HEK293 (cell line): ENCODE data around the gene AEN.

ENCODE experiments used
- CTCF ChIA-PET: fragments of 350-600 bp; formaldehyde crosslinking; extraction: SDS; loops from one replicate; lab custom pipeline; 2021; ENCODE audit warnings: antibody characterized with exemption; lab: Yijun Ruan, JAX
- POLR2A ChIA-PET: fragments of 300-600 bp; formaldehyde crosslinking; extraction: SDS; loops from one replicate; lab custom pipeline; 2020; ENCODE audit warnings: antibody characterized with exemption, inconsistent platforms; lab: Yijun Ruan, JAX
- H3K27ac ChIP-seq: fragments of 200-500 bp; sonication (Bioruptor generic); 2 replicates; pipeline ENCODE4 v1.5.1; 2014; ENCODE audit warnings: low read depth, low read length, control low read depth, inconsistent platforms; ENCODE audit errors: extremely low read depth
- H3K36me3 ChIP-seq, 2 experiments: fragments of 200-500 bp in 1 of 2; sonication (Bioruptor generic) in 1 of 2; 1 replicate in 1 of 2; 2 replicates in 1 of 2; pipeline ENCODE4 v1.5.1; 2014 to 2017; ENCODE audit warnings: inconsistent platforms in 2 of 2, low read length in 2 of 2; ENCODE audit not compliant: control insufficient read depth in 2 of 2, insufficient read depth in 1 of 2
- H3K4me1 ChIP-seq: fragments of 200-500 bp; sonication (Bioruptor generic); 2 replicates; pipeline ENCODE4 v1.5.1; 2014; ENCODE audit warnings: mild to moderate bottlenecking, low read length, inconsistent platforms; ENCODE audit not compliant: control insufficient read depth, insufficient read depth
- H3K4me3 ChIP-seq: 2 replicates; pipeline ENCODE4 v1.5.1; 2011; ENCODE audit warnings: low read depth, mild to moderate bottlenecking, control low read depth, low read length, moderate library complexity
- H3K9me3 ChIP-seq: fragments of 200-500 bp; sonication (Bioruptor generic); 2 replicates; pipeline ENCODE4 v1.5.1; 2014; ENCODE audit warnings: low read depth, low read length, inconsistent platforms; ENCODE audit not compliant: control insufficient read depth, insufficient read depth
- GLIS2 ChIP-seq: fragments of 450-650 bp; formaldehyde crosslinking; IDR thresholded peaks from 2 replicates; pipeline ENCODE4 v1.5.1; 2016; ENCODE audit warnings: missing biosample characterization, missing genetic modification characterization
- OVOL3 ChIP-seq: fragments of 450-650 bp; formaldehyde crosslinking; IDR thresholded peaks from 2 replicates; pipeline ENCODE4 v1.5.1; 2016; ENCODE audit warnings: missing biosample characterization, missing genetic modification characterization
- TCF7L2 ChIP-seq: IDR thresholded peaks from 2 replicates; pipeline ENCODE4 v1.6.1; 2011; ENCODE audit warnings: low read depth, mild to moderate bottlenecking, inconsistent platforms, low read length, moderate library complexity, borderline replicate concordance
- ZBTB21 ChIP-seq: fragments of 450-650 bp; formaldehyde crosslinking; IDR thresholded peaks from 2 replicates; pipeline ENCODE4 v1.5.1; 2017; ENCODE audit warnings: missing biosample characterization, missing genetic modification characterization
- ZNF133 ChIP-seq: fragments of 450-650 bp; formaldehyde crosslinking; IDR thresholded peaks from 2 replicates; pipeline ENCODE4 v1.5.1; 2016; ENCODE audit warnings: missing biosample characterization, missing genetic modification characterization
- ZNF140 ChIP-seq: fragments of 450-650 bp; formaldehyde crosslinking; IDR thresholded peaks from 2 replicates; pipeline ENCODE4 v1.5.1; 2016; ENCODE audit warnings: missing biosample characterization, missing genetic modification characterization
- ZNF157 ChIP-seq: fragments of 450-650 bp; formaldehyde crosslinking; IDR thresholded peaks from 2 replicates; pipeline ENCODE4 v1.5.1; 2016; ENCODE audit warnings: missing biosample characterization, missing genetic modification characterization
- ZNF2 ChIP-seq: fragments of 450-650 bp; formaldehyde crosslinking; IDR thresholded peaks from 2 replicates; pipeline ENCODE4 v1.5.1; 2016; ENCODE audit warnings: missing biosample characterization, missing genetic modification characterization
- ZNF366 ChIP-seq: fragments of 450-650 bp; formaldehyde crosslinking; conservative IDR thresholded peaks from 2 replicates; pipeline ENCODE4 v1.5.1; 2016; ENCODE audit warnings: missing biosample characterization, missing genetic modification characterization
- ZNF391 ChIP-seq: fragments of 450-650 bp; formaldehyde crosslinking; IDR thresholded peaks from 2 replicates; pipeline ENCODE4 v1.5.1; 2016; ENCODE audit warnings: low read depth, missing biosample characterization, missing genetic modification characterization, borderline replicate concordance
- ZNF394 ChIP-seq: fragments of 450-650 bp; formaldehyde crosslinking; IDR thresholded peaks from 2 replicates; pipeline ENCODE4 v1.5.1; 2016; ENCODE audit warnings: missing biosample characterization, missing genetic modification characterization, mild to moderate bottlenecking, moderate library complexity, borderline replicate concordance
- ZNF514 ChIP-seq: fragments of 450-650 bp; formaldehyde crosslinking; IDR thresholded peaks from 2 replicates; pipeline ENCODE4 v1.5.1; 2016; ENCODE audit warnings: missing biosample characterization, missing genetic modification characterization
- ZNF529 ChIP-seq: fragments of 450-650 bp; formaldehyde crosslinking; IDR thresholded peaks from 2 replicates; pipeline ENCODE4 v1.5.1; 2017; ENCODE audit warnings: missing genetic modification characterization, missing biosample characterization; ENCODE audit not compliant: insufficient replicate concordance
- ZNF560 ChIP-seq: fragments of 450-650 bp; formaldehyde crosslinking; IDR thresholded peaks from 2 replicates; pipeline ENCODE4 v1.5.1; 2017; ENCODE audit warnings: missing biosample characterization, missing genetic modification characterization, borderline replicate concordance
- ZNF585B ChIP-seq: fragments of 450-650 bp; formaldehyde crosslinking; IDR thresholded peaks from 2 replicates; pipeline ENCODE4 v1.5.1; 2016; ENCODE audit warnings: missing biosample characterization, missing genetic modification characterization
- ZNF677 ChIP-seq: fragments of 450-650 bp; IDR thresholded peaks from 2 replicates; pipeline ENCODE4 v1.5.0; 2018; ENCODE audit warnings: missing biosample characterization, mild to moderate bottlenecking, missing genetic modification characterization, moderate library complexity
- ZNF707 ChIP-seq: fragments of 450-650 bp; formaldehyde crosslinking; IDR thresholded peaks from 2 replicates; pipeline ENCODE4 v1.5.1; 2016; ENCODE audit warnings: missing biosample characterization, missing genetic modification characterization
- ZNF777 ChIP-seq: fragments of 450-650 bp; formaldehyde crosslinking; IDR thresholded peaks from 2 replicates; pipeline ENCODE4 v1.5.1; 2017; ENCODE audit warnings: missing biosample characterization, missing genetic modification characterization, borderline replicate concordance
- TF ChIP-seq, protein P1 (sequence below): fragments of 450-650 bp; formaldehyde crosslinking; IDR thresholded peaks from 2 replicates; pipeline ENCODE4 v1.5.1; 2016; ENCODE audit warnings: missing biosample characterization, missing genetic modification characterization
- TF ChIP-seq, protein P2 (sequence below): fragments of 450-650 bp; formaldehyde crosslinking; IDR thresholded peaks from 2 replicates; pipeline ENCODE4 v1.5.1; 2016; ENCODE audit warnings: missing biosample characterization, missing genetic modification characterization
- TF ChIP-seq, protein P3 (sequence below): fragments of 450-650 bp; formaldehyde crosslinking; IDR thresholded peaks from 2 replicates; pipeline ENCODE4 v1.5.1; 2016; ENCODE audit warnings: missing biosample characterization, missing genetic modification characterization
- TF ChIP-seq, protein P4 (sequence below): fragments of 450-650 bp; formaldehyde crosslinking; IDR thresholded peaks from 2 replicates; pipeline ENCODE4 v1.5.1; 2016; ENCODE audit warnings: missing biosample characterization, missing genetic modification characterization

AEN gene

DNA sequence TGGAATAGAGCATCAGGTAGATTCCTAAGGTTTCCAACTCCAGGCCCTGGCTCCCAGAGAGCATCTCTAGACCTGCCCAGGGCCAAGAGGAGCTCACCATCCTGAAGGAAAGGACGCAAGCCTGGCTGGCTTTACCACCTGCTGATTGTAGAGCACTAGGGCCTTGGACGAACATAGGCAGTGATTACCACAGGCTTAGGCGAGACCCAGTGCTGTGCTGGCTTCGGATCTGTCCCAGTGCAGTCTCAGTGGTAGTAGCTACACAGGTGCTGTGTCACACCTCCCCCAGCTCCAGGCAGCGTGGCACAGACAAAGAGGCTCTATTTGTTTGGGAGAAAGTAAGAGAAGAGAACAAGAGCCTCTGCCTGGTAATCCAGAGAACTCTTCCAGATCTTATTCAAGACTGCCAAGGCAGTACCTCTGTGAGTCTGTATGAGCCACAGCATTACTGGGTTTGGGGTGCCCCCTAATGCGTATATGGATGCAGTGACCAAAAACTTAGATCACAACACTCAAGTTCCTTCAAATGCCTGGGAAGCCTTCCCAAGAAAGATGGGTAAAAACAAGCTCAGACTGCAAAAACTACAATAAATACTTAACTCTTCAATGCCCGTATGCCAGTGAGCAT lies 43.1 kb downstream of the AEN start:
- Histone ChIP-seq H3K4me3 (no peak overlapping the region), H3K36me3 (no peaks in the 10 kb centered on the region), H3K27ac (no peak overlapping the region), H3K9me3 (no peaks in the 10 kb centered on the region), H3K4me1 (no peaks in the 10 kb centered on the region)
- CTCF ChIA-PET, result interaction anchor here (0.7 to 1.4 kb wide), 3 partner anchors 8 to 210 kb away, joined by 3 to 5 read pairs (median 3); no protein-coding TSS in a partner anchor
- POLR2A ChIA-PET, result no interaction called here
- TF ChIP-seq OVOL3 (tag by site-specific recombination), result no peak
- no peak for TF ChIP-seq ZNF2 (tag by site-specific recombination)
- no peak for TF ChIP-seq ZNF157 (tag by site-specific recombination)

DNA sequence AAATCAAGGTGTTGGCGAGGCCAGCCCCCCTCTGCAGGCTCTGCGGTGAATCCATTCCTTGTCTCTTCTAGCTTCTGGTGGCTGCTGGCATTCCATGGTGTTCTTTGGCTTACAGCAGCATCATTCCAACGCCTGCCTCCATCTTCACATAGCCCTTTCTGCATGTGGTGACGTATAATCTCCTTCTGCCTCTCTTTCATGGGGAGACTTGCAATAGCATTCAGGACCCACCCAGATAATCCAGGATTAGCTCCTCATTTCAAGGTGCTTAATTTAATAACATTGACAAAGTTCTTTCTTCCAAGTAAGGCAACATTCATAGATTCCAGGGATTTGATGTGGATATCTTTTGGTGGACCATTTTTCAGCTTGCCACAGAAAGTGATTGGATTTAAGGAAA lies 53.5 kb downstream of the AEN start:
- H3K4me1 ChIP-seq, result no peaks in the 10 kb centered on the region
- no peak overlapping the region for H3K4me3 ChIP-seq
- ChIA-PET CTCF (interaction anchor here (0.6 to 0.9 kb wide), 4 partner anchors 9 to 205 kb away, joined by 3 read pairs; no protein-coding TSS in a partner anchor), POLR2A (no interaction called here)
- H3K27ac ChIP-seq, result no peak overlapping the region
- no peaks in the 10 kb centered on the region for H3K36me3 ChIP-seq
- no peaks in the 10 kb centered on the region for H3K9me3 ChIP-seq
- TF ChIP-seq ZNF677 (tag by site-specific recombination), result no peak
- no peak for TF ChIP-seq ZNF514 (tag by site-specific recombination)
- no peak for TF ChIP-seq ZNF394 (tag by site-specific recombination)
- TF ChIP-seq GLIS2 (tag by site-specific recombination), result no peak
- TF ChIP-seq TCF7L2, result no peak
- TF ChIP-seq, protein P1, sequence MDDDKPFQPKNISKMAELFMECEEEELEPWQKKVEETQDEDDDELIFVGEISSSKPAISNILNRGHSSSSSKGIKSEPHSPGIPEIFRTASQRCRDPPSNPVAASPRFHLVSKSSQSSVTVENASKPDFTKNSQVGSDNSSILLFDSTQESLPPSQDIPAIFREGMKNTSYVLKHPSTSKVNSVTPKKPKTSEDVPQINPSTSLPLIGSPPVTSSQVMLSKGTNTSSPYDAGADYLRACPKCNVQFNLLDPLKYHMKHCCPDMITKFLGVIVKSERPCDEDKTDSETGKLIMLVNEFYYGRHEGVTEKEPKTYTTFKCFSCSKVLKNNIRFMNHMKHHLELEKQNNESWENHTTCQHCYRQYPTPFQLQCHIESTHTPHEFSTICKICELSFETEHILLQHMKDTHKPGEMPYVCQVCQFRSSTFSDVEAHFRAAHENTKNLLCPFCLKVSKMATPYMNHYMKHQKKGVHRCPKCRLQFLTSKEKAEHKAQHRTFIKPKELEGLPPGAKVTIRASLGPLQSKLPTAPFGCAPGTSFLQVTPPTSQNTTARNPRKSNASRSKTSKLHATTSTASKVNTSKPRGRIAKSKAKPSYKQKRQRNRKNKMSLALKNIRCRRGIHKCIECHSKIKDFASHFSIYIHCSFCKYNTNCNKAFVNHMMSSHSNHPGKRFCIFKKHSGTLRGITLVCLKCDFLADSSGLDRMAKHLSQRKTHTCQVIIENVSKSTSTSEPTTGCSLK, result no peak
- no peak for TF ChIP-seq ZNF391 (tag by site-specific recombination)
- no peak for TF ChIP-seq ZNF133 (tag by site-specific recombination)
- no peak for TF ChIP-seq ZNF140 (tag by site-specific recombination)
- TF ChIP-seq ZBTB21 (tag by site-specific recombination), result no peak
- no peak for TF ChIP-seq ZNF366 (tag by site-specific recombination)

DNA sequence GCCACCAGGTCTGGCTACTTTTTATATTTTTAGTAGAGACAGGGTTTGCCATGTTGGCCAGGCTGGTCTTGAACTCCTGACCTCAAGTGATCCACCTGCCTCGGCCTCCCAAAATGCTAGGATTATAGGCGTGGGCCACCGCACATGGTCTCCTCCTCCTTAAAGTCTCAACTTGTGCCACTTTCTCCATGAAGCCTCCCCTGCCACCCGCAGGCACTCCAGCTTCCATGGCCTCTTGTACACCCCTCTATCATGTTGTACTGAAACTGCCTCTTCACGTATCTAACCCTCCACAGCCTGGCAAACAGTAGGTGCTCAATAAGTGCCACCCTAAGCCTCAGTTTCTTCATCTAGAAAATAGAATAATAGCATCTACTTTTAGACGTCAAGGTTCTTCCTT lies 57.6 kb downstream of the AEN start:
- ChIA-PET POLR2A (no interaction called here), CTCF (no interaction called here)
- Histone ChIP-seq H3K36me3 (no peaks in the 10 kb centered on the region), H3K4me3 (no peak overlapping the region), H3K4me1 (no peaks in the 10 kb centered on the region), H3K9me3 (no peaks in the 10 kb centered on the region), H3K27ac (no peak overlapping the region)
- no peak for TF ChIP-seq ZNF560 (tag by site-specific recombination)
- no peak for TF ChIP-seq ZNF585B (tag by site-specific recombination)
- TF ChIP-seq, protein P2, sequence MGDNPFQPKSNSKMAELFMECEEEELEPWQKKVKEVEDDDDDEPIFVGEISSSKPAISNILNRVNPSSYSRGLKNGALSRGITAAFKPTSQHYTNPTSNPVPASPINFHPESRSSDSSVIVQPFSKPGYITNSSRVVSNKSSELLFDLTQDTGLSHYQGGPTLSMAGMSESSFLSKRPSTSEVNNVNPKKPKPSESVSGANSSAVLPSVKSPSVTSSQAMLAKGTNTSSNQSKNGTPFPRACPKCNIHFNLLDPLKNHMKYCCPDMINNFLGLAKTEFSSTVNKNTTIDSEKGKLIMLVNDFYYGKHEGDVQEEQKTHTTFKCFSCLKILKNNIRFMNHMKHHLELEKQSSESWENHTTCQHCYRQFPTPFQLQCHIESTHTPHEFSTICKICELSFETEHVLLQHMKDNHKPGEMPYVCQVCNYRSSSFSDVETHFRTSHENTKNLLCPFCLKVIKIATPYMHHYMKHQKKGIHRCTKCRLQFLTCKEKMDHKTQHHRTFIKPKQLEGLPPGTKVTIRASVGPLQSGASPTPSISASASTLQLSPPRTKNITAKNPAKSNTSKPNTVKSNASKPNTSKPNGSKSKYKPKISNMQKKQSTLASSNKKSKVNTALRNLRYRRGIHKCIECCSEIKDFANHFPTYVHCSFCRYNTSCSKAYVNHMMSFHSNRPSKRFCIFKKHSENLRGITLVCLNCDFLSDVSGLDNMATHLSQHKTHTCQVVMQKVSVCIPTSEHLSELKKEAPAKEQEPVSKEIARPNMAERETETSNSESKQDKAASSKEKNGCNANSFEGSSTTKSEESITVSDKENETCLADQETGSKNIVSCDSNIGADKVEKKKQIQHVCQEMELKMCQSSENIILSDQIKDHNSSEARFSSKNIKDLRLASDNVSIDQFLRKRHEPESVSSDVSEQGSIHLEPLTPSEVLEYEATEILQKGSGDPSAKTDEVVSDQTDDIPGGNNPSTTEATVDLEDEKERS (tag by site-specific recombination), result no peak
- no peak for TF ChIP-seq ZNF529 (tag by site-specific recombination)
- no peak for TF ChIP-seq ZNF707
- no peak for TF ChIP-seq ZNF777 (tag by site-specific recombination)
- TF ChIP-seq, protein P3, sequence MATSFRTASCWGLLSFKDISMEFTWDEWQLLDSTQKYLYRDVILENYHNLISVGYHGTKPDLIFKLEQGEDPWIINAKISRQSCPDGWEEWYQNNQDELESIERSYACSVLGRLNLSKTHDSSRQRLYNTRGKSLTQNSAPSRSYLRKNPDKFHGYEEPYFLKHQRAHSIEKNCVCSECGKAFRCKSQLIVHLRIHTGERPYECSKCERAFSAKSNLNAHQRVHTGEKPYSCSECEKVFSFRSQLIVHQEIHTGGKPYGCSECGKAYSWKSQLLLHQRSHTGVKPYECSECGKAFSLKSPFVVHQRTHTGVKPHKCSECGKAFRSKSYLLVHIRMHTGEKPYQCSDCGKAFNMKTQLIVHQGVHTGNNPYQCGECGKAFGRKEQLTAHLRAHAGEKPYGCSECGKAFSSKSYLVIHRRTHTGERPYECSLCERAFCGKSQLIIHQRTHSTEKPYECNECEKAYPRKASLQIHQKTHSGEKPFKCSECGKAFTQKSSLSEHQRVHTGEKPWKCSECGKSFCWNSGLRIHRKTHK (tag by site-specific recombination), result no peak
- no peak for TF ChIP-seq ZNF2 (tag by site-specific recombination)
- TF ChIP-seq, protein P4, sequence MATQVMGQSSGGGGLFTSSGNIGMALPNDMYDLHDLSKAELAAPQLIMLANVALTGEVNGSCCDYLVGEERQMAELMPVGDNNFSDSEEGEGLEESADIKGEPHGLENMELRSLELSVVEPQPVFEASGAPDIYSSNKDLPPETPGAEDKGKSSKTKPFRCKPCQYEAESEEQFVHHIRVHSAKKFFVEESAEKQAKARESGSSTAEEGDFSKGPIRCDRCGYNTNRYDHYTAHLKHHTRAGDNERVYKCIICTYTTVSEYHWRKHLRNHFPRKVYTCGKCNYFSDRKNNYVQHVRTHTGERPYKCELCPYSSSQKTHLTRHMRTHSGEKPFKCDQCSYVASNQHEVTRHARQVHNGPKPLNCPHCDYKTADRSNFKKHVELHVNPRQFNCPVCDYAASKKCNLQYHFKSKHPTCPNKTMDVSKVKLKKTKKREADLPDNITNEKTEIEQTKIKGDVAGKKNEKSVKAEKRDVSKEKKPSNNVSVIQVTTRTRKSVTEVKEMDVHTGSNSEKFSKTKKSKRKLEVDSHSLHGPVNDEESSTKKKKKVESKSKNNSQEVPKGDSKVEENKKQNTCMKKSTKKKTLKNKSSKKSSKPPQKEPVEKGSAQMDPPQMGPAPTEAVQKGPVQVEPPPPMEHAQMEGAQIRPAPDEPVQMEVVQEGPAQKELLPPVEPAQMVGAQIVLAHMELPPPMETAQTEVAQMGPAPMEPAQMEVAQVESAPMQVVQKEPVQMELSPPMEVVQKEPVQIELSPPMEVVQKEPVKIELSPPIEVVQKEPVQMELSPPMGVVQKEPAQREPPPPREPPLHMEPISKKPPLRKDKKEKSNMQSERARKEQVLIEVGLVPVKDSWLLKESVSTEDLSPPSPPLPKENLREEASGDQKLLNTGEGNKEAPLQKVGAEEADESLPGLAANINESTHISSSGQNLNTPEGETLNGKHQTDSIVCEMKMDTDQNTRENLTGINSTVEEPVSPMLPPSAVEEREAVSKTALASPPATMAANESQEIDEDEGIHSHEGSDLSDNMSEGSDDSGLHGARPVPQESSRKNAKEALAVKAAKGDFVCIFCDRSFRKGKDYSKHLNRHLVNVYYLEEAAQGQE (tag by site-specific recombination), result no peak
